ENCODE measurements around the gene DNAJC4. TPM values are rescaled to one million over a fixed set of nuclear protein-coding genes. Genes with fewer than 3 reads are reported as not detected.

Gene DNAJC4
- total RNA-seq, 1 donor from 2014 or later, result 3.9 TPM

GRCh38 chr11:64241241-64241490 is 10.8 kb downstream of the DNAJC4 start:
- Histone ChIP-seq H3K4me1 (peaks cover 7% of the 10 kb centered on the region), H2AFZ (replicated peaks) (no peak overlapping the region), H4K20me1 (ENCODE audit: low read depth) (peaks cover 22% of the 10 kb centered on the region), H3K27ac (peak overlapping the region; percentile 95), H3K9me3 (ENCODE audit: low read depth) (no peaks in the 10 kb centered on the region), H3K4me3 (peak overlapping the region; percentile 84), H3K4me2 (peak overlapping the region; percentile 76), H3K9ac (peak overlapping the region; percentile 65), H3K36me3 (no peaks in the 10 kb centered on the region), H3K79me2 (ENCODE audit: low read depth) (peaks cover 22% of the 10 kb centered on the region), H3K27me3 (no peaks in the 10 kb centered on the region), H3F3A (ENCODE audit: low read depth) (peaks cover 21% of the 10 kb centered on the region)
- DNase-seq (ENCODE audit: low spot score), result peak; percentile 99
- H3K9me3 Mint-ChIP-seq, result no peaks in the 10 kb centered on the region
- TF ChIP-seq EZH2 (IDR thresholded peaks at IDR 0.05), result no peak
- TF ChIP-seq, protein P1, sequence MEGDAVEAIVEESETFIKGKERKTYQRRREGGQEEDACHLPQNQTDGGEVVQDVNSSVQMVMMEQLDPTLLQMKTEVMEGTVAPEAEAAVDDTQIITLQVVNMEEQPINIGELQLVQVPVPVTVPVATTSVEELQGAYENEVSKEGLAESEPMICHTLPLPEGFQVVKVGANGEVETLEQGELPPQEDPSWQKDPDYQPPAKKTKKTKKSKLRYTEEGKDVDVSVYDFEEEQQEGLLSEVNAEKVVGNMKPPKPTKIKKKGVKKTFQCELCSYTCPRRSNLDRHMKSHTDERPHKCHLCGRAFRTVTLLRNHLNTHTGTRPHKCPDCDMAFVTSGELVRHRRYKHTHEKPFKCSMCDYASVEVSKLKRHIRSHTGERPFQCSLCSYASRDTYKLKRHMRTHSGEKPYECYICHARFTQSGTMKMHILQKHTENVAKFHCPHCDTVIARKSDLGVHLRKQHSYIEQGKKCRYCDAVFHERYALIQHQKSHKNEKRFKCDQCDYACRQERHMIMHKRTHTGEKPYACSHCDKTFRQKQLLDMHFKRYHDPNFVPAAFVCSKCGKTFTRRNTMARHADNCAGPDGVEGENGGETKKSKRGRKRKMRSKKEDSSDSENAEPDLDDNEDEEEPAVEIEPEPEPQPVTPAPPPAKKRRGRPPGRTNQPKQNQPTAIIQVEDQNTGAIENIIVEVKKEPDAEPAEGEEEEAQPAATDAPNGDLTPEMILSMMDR (IDR thresholded peaks at IDR 0.05), result no peak
- TF ChIP-seq EZH2phosphoT487 (IDR thresholded peaks at IDR 0.05), result no peak
- H3K27me3 Mint-ChIP-seq (ENCODE audit: insufficient read depth, low read depth), result peaks cover 7% of the 10 kb centered on the region
- H3K36me3 Mint-ChIP-seq, result peaks cover 2% of the 10 kb centered on the region
- peak overlapping the region; percentile 69 for H3K27ac Mint-ChIP-seq
- H3K4me3 Mint-ChIP-seq, result peak overlapping the region; percentile 89
- peaks cover 23% of the 10 kb centered on the region for H3K4me1 Mint-ChIP-seq

GRCh38 chr11:64241491-64242374 is 11.4 kb downstream of the DNAJC4 start:
- peaks cover 7% of the 10 kb centered on the region for H3K4me1 ChIP-seq
- H3K27ac ChIP-seq, result no peak overlapping the region
- H3K9me3 ChIP-seq (ENCODE audit: low read depth), result no peaks in the 10 kb centered on the region
- H3K9ac ChIP-seq, result peak overlapping the region; percentile 46
- peak overlapping the region; percentile 84 for H3K4me3 ChIP-seq
- H3K36me3 ChIP-seq, result no peaks in the 10 kb centered on the region
- peak overlapping the region; percentile 81 for H3K4me2 ChIP-seq
- peak overlapping the region; percentile 89 for H3K4me3 Mint-ChIP-seq
- H3F3A ChIP-seq (ENCODE audit: low read depth), result peaks cover 21% of the 10 kb centered on the region
- peak overlapping the region; percentile 2 for H2AFZ ChIP-seq (replicated peaks)
- H3K27me3 ChIP-seq, result no peaks in the 10 kb centered on the region
- no peaks in the 10 kb centered on the region for H3K9me3 Mint-ChIP-seq
- H4K20me1 ChIP-seq (ENCODE audit: low read depth), result peaks cover 22% of the 10 kb centered on the region
- peaks cover 25% of the 10 kb centered on the region for H3K79me2 ChIP-seq (ENCODE audit: low read depth)
- peak; percentile 69 for DNase-seq (ENCODE audit: low spot score)
- peaks cover 23% of the 10 kb centered on the region for H3K4me1 Mint-ChIP-seq
- H3K27ac Mint-ChIP-seq, result peak overlapping the region; percentile 69
- peaks cover 7% of the 10 kb centered on the region for H3K27me3 Mint-ChIP-seq (ENCODE audit: insufficient read depth, low read depth)
- peaks cover 2% of the 10 kb centered on the region for H3K36me3 Mint-ChIP-seq
- TF ChIP-seq EZH2phosphoT487 (IDR thresholded peaks at IDR 0.05) (no peak), EZH2 (IDR thresholded peaks at IDR 0.05) (no peak)
- TF ChIP-seq, protein P1 (IDR thresholded peaks at IDR 0.05), result peak; percentile 3

GRCh38 chr11:64243236-64243854 is 13.0 kb downstream of the DNAJC4 start:
- no peak for TF ChIP-seq EZH2 (IDR thresholded peaks at IDR 0.05)
- TF ChIP-seq, protein P1 (IDR thresholded peaks at IDR 0.05), result no peak
- no peak for TF ChIP-seq EZH2phosphoT487 (IDR thresholded peaks at IDR 0.05)
- H3F3A ChIP-seq (ENCODE audit: low read depth), result peaks cover 34% of the 10 kb centered on the region

More at GRCh38 chr11:64243236-64243854, 13.0 kb downstream of the DNAJC4 start:
- Histone ChIP-seq H3K9ac (no peak overlapping the region), H3K36me3 (no peaks in the 10 kb centered on the region), H2AFZ (replicated peaks) (no peak overlapping the region), H3K9me3 (ENCODE audit: low read depth) (no peaks in the 10 kb centered on the region), H3K79me2 (ENCODE audit: low read depth) (peaks cover 25% of the 10 kb centered on the region), H3K27me3 (peaks cover 6% of the 10 kb centered on the region), H3K4me3 (no peak overlapping the region), H3K27ac (no peak overlapping the region), H4K20me1 (ENCODE audit: low read depth) (peaks cover 22% of the 10 kb centered on the region), H3K4me1 (peaks cover 16% of the 10 kb centered on the region), H3K4me2 (no peak overlapping the region)
- peaks cover 2% of the 10 kb centered on the region for H3K36me3 Mint-ChIP-seq
- no peaks in the 10 kb centered on the region for H3K9me3 Mint-ChIP-seq
- H3K4me3 Mint-ChIP-seq, result peak overlapping the region; percentile 89
- no peak overlapping the region for H3K27ac Mint-ChIP-seq
- H3K27me3 Mint-ChIP-seq (ENCODE audit: insufficient read depth, low read depth), result peaks cover 8% of the 10 kb centered on the region
- H3K4me1 Mint-ChIP-seq, result peaks cover 33% of the 10 kb centered on the region
- DNase-seq (ENCODE audit: low spot score), result no peak
